NCI-H1048 (cell line): ENCODE data around the gene CDK2.

Source experiments
- DNase-seq: peaks from one replicate; lab custom pipeline; 2025; lab: John Stamatoyannopoulos, UW

CDK2 gene

DNA sequence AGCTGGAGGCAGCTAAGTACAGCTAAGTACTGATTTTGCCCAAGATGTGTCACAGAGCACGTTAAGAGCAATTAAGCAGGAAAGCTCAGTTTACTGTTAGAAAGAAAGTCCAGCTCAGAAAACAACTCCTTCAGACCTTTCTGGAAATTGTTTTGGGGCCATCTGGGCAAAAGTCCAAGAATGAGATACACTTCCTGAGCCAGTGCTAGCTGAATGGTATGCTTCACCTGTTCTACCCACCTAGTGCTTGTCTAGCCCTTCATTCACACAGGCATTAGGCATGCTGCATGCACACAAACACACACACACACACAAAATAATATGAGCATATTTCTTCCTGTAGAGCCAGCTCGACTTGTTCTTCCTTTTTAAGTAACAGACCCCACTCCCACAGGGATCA is 47.6 kb downstream of the CDK2 start:
- DNase-seq = no peak

DNA sequence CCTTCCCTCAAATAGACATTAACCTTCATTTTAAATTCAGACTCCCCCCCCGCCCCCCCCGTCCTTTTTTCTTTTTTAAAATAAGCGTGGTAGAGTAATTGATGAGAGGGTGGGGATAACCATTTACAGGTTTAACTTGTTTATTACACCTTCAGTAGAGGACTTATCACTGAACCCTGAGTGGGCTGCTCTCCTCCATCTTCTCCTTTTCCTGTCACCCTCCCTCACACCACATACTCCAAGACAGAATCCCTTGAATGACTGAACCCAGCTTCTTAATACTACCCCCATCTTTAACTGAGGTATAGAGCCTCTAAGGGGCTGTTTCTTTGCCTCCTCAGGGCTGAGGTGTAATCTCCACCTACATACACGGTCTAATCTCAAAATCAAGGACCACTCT is 50.6 kb downstream of the CDK2 start:
- no peak for DNase-seq

DNA sequence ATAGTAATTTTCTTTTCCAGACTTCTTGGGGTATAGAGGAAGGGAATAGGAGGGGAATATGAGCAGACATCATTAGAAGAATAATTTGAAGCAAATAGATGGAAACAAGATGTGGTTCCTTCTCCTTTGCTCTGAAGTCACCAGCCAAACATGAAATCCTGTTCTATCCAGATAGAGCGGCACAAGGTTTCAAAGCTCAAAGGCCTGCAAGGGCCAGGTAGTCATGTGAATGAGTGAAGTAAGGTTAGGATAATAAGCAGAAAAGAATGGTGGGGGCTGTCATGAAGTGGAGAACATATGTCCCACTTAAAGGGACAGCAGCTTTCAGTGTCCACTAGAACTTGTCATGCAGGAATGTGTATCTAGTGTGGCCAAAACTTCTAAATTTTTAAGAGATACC is 51.7 kb downstream of the CDK2 start:
- DNase-seq = no peak

DNA sequence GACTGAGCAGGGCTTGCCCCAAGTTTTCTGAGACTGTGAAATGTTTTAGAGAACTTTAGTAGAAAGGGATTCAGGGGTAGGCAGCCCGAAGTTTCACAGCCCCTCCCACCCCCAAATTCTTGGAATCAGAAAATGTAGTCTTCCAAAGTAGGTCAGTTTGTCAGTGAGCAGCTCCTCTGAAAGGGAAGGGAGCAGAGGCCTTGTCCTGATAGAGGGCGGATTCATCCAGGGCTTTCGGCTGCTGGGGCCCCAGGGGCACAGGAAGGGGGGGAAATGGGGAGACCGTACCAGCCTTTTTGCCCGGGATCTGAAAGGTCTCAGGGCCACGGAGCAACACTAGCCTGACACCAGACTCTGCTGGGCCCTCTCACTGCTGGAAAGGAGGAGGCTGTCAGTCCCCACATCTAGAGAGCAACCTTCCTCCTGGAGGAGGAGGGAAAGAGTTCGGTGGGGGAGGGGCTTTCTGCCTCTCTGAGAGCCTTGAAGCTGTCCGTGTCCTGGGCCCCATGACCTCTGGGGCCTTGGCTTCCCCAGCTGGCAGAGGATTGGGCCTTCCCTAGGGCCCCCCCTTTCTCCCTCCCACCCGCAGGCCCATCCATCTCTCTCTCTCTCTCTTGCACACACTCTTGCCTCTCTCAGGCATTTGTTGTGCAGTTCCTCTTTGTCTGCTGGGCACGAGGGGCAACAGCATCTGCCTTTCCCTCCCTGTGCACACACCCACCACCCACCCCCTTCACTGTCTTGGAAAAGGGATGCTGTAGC is 54.0 kb downstream of the CDK2 start, which contains the start of gene IKZF4:
Gene IKZF4 (plus strand): TSS at position 621 of the 762 bp plus-strand sequence. CDS start 451 bp downstream, outside the sequence.
- DNase-seq = no peak

DNA sequence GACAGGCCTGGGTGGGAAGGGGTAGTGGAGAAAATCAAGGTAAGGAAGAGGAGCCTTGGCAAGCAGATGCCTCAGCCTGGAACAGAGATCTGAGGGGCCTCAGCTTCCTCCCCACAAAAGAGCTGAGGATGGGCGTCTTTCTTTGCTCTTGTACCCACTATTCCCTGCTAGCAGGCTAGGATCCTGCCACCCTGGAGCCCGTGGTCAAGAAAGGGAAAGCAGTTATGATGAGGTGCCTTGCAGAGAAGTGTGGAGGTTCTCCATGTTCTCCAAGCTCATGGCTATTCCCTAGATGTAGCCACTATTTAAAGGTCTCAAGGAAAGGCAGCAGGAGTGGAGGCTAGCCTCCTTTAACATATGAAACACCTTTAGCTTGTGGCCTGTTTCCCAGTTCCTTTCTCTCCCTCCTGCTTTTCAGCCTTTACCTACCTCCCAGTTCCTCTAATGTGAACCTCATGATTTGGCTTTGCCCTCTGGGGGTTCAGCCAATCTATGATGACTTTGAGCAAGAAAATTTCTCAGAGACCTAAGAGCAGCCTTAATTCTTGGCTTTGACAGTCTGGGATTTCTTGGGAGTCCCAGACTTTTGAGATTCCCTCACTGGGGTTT is 55.4 kb downstream of the CDK2 start:
- DNase-seq = no peak
